ENCODE measurements around the gene OARD1.
"Not testable (repeated sequence)": the region's sequence is repeated elsewhere in the genome, so short reads cannot be mapped to it uniquely, and the experiment has no call there.

The OARD1 gene

DNA sequence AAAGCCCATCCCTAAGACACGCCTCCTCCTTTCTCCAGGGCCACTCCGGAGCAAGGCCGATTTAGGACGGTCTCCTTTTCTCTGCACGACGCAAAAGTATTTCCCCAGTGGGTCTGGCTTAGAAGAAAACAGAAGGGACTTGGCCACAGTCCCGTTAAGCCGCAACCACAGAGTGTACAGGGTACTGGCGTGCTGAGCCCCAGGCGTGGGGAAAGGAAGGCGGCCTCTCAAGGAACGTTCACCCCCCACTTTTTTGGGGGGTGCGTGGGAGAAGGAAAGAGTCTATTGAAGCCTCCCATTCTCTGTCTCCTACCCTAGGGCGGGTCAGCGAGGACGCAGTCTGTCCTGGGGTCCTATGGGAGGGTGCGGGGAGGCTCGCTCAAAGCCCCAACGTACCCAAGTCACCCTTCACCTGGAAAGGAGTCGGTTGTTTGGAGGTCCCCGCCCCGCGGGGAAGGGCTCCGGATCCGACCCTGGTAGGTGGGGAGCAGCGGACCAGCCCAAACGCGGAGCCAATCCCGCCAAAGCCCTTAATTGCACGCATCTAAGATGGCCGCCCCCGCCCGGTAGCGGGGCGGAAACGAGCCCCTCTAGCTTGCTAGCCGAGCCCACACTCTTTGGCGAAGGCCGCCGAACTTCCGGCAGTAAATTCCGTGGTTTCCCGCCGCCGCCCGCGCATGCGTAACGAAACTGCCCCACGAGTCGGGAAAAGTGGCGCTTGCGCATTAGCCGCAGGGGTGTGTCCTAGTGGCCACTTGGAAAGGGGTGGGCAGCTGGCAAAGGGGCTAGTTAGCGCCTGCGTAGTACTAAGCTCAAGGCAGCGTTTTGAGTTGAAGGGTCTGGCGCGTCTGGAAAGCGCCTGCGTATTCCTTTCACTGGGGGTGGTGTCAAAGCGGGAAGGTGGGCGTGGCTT is at the start of gene OARD1:
TSS of gene OARD1 (minus strand) at position 434 of the 913 bp plus-strand sequence. CDS start 722 bp downstream, outside the sequence.
- TF ChIP-seq ZNF274 (IDR thresholded peaks at IDR 0.05; ENCODE audit: low read depth, low read length) (no peak), YY1 (IDR thresholded peaks at IDR 0.05; ENCODE audit: insufficient read depth, insufficient read length) (peak; percentile 78), SUZ12 (IDR thresholded peaks at IDR 0.05; ENCODE audit: extremely low read depth, insufficient read depth, insufficient read length) (no peak)
- peak within 1 kb of the TSS; percentile 99 for H3K9ac ChIP-seq (ENCODE audit: insufficient read length, low read depth)
- no peaks in the 10 kb centered on the region for H3K27me3 ChIP-seq (ENCODE audit: insufficient read depth, insufficient read length)
- H3K4me1 ChIP-seq (ENCODE audit: insufficient read depth, insufficient read length) = no peaks in the 10 kb centered on the region
- H3K36me3 ChIP-seq (ENCODE audit: insufficient read depth, insufficient read length, low read length) = peaks cover 29% of the 10 kb centered on the region
- DNase-seq (ENCODE audit: low read depth, low spot score) = peak; percentile 93
- peak within 1 kb of the TSS; percentile 97 for H3K4me3 ChIP-seq (ENCODE audit: insufficient read length, low read depth)
- no peaks in the 10 kb centered on the region for H3K9me3 ChIP-seq (ENCODE audit: insufficient read depth, low read length)

- Histone ChIP-seq H3K27me3 (ENCODE audit: insufficient read depth, insufficient read length) (no peaks in the 10 kb centered on the region), H3K9me3 (ENCODE audit: insufficient read depth, low read length) (no peaks in the 10 kb centered on the region), H3K36me3 (ENCODE audit: insufficient read depth, insufficient read length, low read length) (no peaks in the 10 kb centered on the region), H3K4me1 (ENCODE audit: insufficient read depth, insufficient read length) (no peaks in the 10 kb centered on the region), H3K9ac (ENCODE audit: insufficient read length, low read depth) (no peak overlapping the region), H3K4me3 (ENCODE audit: insufficient read length, low read depth) (no peak overlapping the region)
- no peak for DNase-seq (ENCODE audit: low read depth, low spot score)
- no peak for TF ChIP-seq YY1 (IDR thresholded peaks at IDR 0.05; ENCODE audit: insufficient read depth, insufficient read length)
- no peak for TF ChIP-seq ZNF274 (IDR thresholded peaks at IDR 0.05; ENCODE audit: low read depth, low read length)
- no peak for TF ChIP-seq SUZ12 (IDR thresholded peaks at IDR 0.05; ENCODE audit: extremely low read depth, insufficient read depth, insufficient read length)
Observed at GRCh38 chr6:41120058-41120457, 47.9 kb upstream of the OARD1 start.

- Histone ChIP-seq H3K36me3 (ENCODE audit: insufficient read depth, insufficient read length, low read length) (no peaks in the 10 kb centered on the region), H3K4me3 (ENCODE audit: insufficient read length, low read depth) (no peak overlapping the region), H3K9ac (ENCODE audit: insufficient read length, low read depth) (no peak overlapping the region), H3K27me3 (ENCODE audit: insufficient read depth, insufficient read length) (no peaks in the 10 kb centered on the region), H3K9me3 (ENCODE audit: insufficient read depth, low read length) (no peaks in the 10 kb centered on the region), H3K4me1 (ENCODE audit: insufficient read depth, insufficient read length) (no peaks in the 10 kb centered on the region)
- no peak for DNase-seq (ENCODE audit: low read depth, low spot score)
- TF ChIP-seq ZNF274 (IDR thresholded peaks at IDR 0.05; ENCODE audit: low read depth, low read length) (no peak), YY1 (IDR thresholded peaks at IDR 0.05; ENCODE audit: insufficient read depth, insufficient read length) (no peak), SUZ12 (IDR thresholded peaks at IDR 0.05; ENCODE audit: extremely low read depth, insufficient read depth, insufficient read length) (no peak)
Observed at GRCh38 chr6:41119508-41119907, 47.4 kb upstream of the OARD1 start.

DNA sequence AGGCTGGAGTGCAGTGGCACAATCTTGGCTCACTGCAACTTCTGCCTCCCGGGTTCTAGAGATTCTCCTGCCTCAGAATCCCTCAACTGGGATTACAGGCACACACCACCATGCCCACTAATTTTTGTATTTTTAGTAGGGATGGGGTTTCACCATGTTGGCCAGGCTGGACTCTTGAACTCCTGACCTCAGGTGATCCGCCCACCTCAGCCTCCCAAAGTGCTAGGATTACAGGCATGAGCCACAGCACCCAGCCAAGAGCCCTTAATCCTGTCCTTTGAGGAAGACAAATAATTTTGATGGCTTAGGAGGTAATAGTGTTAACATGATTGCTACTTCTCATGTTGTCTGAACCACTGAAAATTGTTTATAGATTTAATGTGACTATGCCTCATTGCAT is 42.9 kb upstream of the OARD1 start:
- H3K27me3 ChIP-seq (ENCODE audit: insufficient read depth, insufficient read length); H3K4me3 ChIP-seq (ENCODE audit: insufficient read length, low read depth); H3K36me3 ChIP-seq (ENCODE audit: insufficient read depth, insufficient read length, low read length); H3K4me1 ChIP-seq (ENCODE audit: insufficient read depth, insufficient read length); DNase-seq (ENCODE audit: low read depth, low spot score); H3K9ac ChIP-seq (ENCODE audit: insufficient read length, low read depth); H3K9me3 ChIP-seq (ENCODE audit: insufficient read depth, low read length): not testable (repeated sequence)

GRCh38 chr6:41111017-41111416 is 38.9 kb upstream of the OARD1 start:
- Histone ChIP-seq H3K36me3 (ENCODE audit: insufficient read depth, insufficient read length, low read length) (no peaks in the 10 kb centered on the region), H3K27me3 (ENCODE audit: insufficient read depth, insufficient read length) (no peaks in the 10 kb centered on the region), H3K9ac (ENCODE audit: insufficient read length, low read depth) (no peak overlapping the region), H3K4me1 (ENCODE audit: insufficient read depth, insufficient read length) (no peaks in the 10 kb centered on the region), H3K4me3 (ENCODE audit: insufficient read length, low read depth) (no peak overlapping the region), H3K9me3 (ENCODE audit: insufficient read depth, low read length) (no peaks in the 10 kb centered on the region)
- TF ChIP-seq SUZ12 (IDR thresholded peaks at IDR 0.05; ENCODE audit: extremely low read depth, insufficient read depth, insufficient read length) (no peak), YY1 (IDR thresholded peaks at IDR 0.05; ENCODE audit: insufficient read depth, insufficient read length) (no peak), ZNF274 (IDR thresholded peaks at IDR 0.05; ENCODE audit: low read depth, low read length) (no peak)
- no peak for DNase-seq (ENCODE audit: low read depth, low spot score)

- H3K27me3 ChIP-seq (ENCODE audit: insufficient read depth, insufficient read length) = no peaks in the 10 kb centered on the region
- TF ChIP-seq ZNF274 (IDR thresholded peaks at IDR 0.05; ENCODE audit: low read depth, low read length) = no peak
- TF ChIP-seq SUZ12 (IDR thresholded peaks at IDR 0.05; ENCODE audit: extremely low read depth, insufficient read depth, insufficient read length) = no peak
- TF ChIP-seq YY1 (IDR thresholded peaks at IDR 0.05; ENCODE audit: insufficient read depth, insufficient read length) = no peak
- no peaks in the 10 kb centered on the region for H3K4me1 ChIP-seq (ENCODE audit: insufficient read depth, insufficient read length)
- H3K9ac ChIP-seq (ENCODE audit: insufficient read length, low read depth) = no peak overlapping the region
- no peak for DNase-seq (ENCODE audit: low read depth, low spot score)
- no peaks in the 10 kb centered on the region for H3K9me3 ChIP-seq (ENCODE audit: insufficient read depth, low read length)
- H3K4me3 ChIP-seq (ENCODE audit: insufficient read length, low read depth) = no peak overlapping the region
- peaks cover 27% of the 10 kb centered on the region for H3K36me3 ChIP-seq (ENCODE audit: insufficient read depth, insufficient read length, low read length)
Observed at GRCh38 chr6:41103847-41104246, 31.7 kb upstream of the OARD1 start.

- no peaks in the 10 kb centered on the region for H3K27me3 ChIP-seq (ENCODE audit: insufficient read depth, insufficient read length)
- peaks cover 56% of the 10 kb centered on the region for H3K36me3 ChIP-seq (ENCODE audit: insufficient read depth, insufficient read length, low read length)
- no peak overlapping the region for H3K9ac ChIP-seq (ENCODE audit: insufficient read length, low read depth)
- H3K9me3 ChIP-seq (ENCODE audit: insufficient read depth, low read length) = no peaks in the 10 kb centered on the region
- H3K4me1 ChIP-seq (ENCODE audit: insufficient read depth, insufficient read length) = no peaks in the 10 kb centered on the region
- DNase-seq (ENCODE audit: low read depth, low spot score) = no peak
- TF ChIP-seq SUZ12 (IDR thresholded peaks at IDR 0.05; ENCODE audit: extremely low read depth, insufficient read depth, insufficient read length) (no peak), YY1 (IDR thresholded peaks at IDR 0.05; ENCODE audit: insufficient read depth, insufficient read length) (no peak), ZNF274 (IDR thresholded peaks at IDR 0.05; ENCODE audit: low read depth, low read length) (no peak)
- no peak overlapping the region for H3K4me3 ChIP-seq (ENCODE audit: insufficient read length, low read depth)
Observed at GRCh38 chr6:41100871-41101287, 28.7 kb upstream of the OARD1 start.
